Activated T-cell treated with anti-CD3 and anti-CD28 coated beads, Interleukin-2, amount 50 U/mL, for 1 hour (primary cell): Measurements from ENCODE around the gene MYO1E.
"Not testable (repeated sequence)": the region's sequence is repeated elsewhere in the genome, so short reads cannot be mapped to it uniquely, and the experiment has no call there.

Experiments used
- DNase-seq: peaks from one replicate; pipeline ENCODE4 v3.0.0-alpha.2; 2020

MYO1E gene

DNA sequence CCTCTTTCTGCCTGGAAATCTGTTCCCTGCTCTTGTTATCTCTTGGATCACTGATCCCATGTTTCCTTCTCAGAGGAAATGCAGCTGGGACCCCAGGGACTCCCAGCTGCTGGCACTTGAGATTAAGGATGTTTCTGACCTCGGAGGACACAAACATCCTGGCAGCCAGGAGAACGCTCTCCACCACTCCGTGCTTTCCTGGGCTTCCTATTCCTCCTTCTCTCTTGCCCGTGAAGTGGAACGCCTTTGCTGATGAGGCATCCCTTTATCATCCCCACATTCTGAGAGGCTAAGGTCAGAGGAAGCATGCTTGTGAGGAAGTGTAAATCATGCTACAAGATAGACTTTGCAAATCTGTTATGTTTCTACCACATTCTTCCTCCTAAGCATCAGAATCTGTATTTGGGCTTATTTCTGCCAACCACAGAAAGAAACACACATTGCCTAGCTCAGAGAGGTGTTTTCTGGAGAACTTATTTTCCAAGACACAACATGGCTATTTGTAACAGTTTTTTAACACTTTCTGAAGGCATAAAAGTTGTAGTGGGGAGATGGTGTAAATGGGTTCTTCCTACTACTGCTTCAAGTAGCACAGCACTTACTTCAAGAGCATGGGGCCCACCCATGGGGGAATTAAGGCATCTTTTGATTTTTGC, 191.6 kb downstream of the MYO1E start:
- no peak for DNase-seq

DNA sequence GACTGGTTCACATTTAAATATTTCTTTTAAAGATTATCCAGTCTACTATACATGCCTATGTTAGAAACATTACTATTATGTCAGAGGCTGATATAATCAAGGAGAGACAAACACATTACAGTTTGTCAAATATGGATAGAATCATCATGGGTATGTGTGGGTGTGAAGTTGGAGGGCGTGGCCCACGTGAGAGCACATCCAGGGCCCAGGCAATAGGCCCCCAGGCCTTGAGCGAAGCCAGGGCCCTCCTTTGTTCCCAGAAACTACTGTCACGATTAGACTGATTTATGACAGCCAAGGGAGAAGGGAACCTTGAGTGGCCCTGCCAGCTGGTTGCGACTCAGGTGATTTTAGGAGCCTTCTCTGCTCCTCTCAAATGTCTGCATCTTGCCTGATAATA, 193.0 kb downstream of the MYO1E start:
- DNase-seq: no peak

DNA sequence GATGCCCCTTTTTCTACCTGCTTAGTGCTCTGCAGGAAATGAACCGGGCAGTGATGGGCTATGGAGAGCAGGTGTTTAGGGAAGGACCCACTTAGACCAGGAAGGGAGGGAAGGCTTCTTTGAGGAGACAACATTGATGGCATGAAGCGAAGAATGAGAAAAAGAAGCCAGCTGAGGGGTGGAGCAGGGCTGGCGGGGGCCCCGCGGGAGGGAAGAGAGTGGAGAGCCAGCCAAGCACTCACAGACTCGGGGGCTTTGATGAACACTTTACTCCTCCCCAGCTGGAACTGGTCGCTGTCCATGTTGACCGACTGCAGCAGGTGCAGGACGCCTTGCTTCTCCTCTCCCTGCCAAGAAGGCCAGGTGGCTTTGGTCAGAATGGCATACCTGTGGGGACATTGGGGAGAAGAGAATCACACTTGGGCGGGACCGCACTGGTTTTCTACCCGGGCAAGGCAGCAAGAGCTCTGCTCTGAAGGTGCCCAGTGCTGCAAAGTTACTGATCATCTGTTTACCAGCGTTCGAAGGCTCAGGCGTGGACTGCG, 194.4 kb downstream of the MYO1E start:
- no peak for DNase-seq

DNA sequence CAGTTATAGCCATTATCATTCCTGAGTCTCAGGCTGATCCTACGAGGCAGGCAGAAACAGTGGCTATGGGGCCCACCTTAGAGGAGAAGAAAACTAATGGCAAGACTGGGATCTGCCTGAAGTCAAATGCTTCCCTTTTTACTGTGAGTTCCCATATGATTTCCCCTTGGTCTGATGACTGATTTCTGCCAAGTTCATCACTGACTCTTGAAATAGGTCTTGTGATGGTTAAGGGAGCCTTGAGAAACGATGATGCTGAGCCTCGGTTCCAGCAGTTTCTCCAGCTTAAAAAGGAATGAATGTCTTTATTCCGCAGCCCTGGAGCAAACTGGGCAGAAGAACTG, 195.4 kb downstream of the MYO1E start:
- no peak for DNase-seq

DNA sequence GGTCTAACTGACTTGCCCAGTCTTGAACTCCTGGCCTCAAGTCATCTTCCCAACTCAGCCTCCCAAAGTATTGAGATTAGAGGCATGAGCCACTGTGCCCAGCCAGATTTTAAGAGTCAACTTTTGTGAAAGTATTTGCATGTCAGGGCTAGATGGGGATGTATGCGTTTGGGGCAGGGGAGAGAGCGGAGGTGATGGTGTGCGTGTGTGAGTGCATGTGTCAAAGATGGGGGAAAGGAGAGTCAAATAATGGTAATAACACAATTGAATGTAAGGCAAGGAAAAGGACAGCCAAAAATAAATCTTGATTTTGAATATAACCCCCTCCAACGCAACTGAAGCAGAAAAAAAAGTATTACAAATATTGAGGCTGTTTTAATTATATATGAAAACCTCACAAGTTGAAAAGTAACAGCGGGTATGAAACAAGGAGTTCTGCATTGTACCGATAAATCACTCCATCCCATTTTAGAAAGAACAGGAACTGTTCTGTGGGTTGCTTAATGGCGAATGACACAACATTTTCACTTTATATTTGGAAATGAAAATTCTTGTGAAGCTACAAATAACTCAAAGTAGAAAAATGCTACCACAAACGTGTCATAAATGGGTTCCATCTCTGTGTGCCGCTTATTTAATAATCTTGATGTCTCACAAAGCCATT, 195.9 kb downstream of the MYO1E start:
- no peak for DNase-seq

DNA sequence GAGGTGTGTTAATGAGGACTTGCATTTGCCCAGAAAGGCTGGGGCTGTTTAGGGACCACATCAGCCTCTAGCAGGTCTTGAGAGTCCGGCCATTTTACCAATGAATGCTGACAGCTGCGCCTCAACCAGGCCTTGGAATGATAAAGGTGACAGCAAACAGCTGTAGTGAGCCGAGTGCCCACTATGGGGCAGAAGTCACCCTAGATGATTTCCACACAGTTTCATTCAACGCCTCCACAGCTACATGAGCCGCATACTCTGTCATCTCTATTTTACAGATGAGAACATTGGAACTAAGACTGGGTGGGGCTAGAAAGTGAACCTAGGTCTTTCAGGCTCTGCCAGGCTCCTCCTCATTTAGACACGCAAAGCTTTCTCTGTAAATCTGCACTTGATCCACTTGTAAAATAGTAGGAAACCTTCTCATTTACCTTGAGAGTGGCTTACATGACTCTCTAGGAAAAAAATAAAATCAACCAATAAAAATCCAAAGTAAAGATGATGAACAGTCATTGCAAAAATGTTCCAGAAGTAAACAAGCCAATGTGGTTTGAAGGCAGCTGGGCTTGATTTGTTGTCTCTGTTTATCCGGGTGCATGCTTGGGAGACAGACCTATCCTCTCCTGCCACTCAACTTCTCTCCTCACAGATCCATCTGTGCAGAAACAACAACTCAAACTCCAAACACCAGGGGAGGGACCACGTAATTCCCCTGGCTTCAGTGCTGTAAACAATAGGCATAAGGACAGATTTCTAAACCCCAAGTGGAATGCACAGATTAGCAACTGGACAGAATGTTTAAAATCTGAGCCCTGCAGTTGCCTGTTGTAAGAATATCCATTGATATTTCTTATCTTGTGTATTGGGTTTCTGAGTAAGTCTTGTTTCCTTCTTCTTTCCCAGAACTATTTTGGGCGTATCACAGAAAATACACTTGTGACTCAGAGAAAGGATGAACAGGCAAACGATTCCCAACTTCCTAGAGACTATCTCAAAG, 197.5 kb downstream of the MYO1E start:
- peak; percentile 29 for DNase-seq

DNA sequence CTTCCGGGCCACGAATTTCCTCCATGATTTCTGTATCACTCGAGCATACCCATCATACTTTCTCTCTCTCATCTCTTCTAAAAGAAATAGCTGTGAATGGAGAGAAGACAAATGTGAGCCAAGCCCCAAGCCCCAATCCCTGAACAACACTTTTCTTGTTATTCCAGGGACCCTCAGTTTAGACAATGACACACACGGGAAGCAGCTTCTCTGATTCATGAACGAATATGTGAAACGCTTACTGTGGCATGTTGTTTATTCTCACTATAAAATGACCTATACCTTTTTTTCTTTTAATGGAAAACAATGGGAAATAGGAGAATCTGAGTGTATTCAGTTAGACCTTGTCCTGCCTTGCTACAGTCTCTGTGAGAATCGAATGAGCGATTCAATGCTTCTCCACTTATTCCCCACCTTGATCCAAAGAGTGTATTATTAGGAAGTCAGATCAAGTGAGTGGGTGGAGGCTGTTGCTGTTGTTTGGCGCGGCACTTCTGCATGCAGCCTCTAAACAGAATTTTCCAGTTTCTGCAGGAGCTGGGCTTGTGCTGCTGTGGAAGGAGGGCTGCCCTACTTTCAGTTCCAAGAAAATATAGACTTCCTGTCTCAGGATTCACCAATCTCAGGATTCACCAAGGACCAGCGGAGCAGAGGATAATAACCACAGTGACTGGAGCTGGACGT, 198.4 kb downstream of the MYO1E start:
- no peak for DNase-seq

DNA sequence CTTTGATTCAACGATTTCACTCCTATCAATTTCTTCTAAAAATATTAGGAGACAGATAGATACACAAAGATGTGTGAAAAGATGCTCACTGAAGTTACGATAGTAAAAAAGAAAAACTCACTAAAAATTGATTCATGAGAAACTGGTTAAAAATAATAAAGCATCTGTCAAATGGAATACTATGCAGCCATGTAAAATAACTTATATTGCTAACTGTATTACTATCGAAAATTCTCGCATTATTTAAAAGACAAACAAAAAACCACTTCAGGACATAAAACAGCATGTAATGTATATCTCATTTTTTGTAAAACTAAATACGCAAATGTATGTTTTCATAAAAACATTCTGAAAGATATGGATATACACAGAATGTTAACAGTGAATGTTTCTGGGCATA, 199.5 kb downstream of the MYO1E start:
- no peak for DNase-seq

DNA sequence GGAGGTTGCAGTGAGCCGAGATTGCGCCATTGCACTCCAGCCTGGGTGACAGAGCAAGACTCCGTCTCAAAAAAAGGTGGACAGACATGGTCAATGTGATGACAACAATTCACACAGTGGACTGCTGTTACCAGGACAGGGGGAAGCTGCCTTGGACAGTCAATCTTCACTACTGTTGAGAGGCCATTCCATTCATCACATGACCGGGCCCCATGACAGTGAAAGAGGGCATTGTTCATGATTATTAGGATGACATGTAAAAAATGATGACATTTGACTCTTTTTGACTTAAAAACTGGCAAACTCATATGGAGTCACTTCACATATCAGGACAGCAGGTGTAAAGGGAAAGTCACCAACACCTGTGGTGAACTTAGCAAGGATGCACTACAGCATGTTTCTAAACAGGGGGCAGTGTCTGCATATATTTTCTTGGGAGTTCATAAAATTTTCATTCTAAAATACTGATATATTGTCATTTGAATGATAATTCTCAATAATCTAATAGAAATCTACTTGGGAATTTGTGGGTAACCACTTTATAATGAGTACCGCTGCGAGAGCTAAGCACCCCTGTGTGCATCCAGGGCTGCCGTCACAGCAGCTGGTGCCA, 200.3 kb downstream of the MYO1E start:
- no peak for DNase-seq

DNA sequence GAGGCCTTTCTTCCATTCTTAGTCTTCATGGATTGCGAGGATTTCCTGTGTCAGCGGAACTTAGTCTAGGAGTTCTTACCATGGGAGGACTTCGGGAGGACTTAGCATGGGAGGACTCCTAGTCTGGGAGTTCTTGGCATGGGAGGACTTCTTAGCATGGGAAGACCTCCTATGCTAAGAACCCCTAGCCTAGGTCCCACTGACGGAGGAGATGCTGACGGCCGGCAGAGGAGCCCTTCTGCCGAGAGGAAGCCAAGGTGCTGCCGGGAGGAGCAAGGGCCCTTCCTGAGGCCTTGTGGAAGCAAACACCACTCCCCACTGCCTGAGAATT, 201.6 kb downstream of the MYO1E start:
- DNase-seq: no peak

DNA sequence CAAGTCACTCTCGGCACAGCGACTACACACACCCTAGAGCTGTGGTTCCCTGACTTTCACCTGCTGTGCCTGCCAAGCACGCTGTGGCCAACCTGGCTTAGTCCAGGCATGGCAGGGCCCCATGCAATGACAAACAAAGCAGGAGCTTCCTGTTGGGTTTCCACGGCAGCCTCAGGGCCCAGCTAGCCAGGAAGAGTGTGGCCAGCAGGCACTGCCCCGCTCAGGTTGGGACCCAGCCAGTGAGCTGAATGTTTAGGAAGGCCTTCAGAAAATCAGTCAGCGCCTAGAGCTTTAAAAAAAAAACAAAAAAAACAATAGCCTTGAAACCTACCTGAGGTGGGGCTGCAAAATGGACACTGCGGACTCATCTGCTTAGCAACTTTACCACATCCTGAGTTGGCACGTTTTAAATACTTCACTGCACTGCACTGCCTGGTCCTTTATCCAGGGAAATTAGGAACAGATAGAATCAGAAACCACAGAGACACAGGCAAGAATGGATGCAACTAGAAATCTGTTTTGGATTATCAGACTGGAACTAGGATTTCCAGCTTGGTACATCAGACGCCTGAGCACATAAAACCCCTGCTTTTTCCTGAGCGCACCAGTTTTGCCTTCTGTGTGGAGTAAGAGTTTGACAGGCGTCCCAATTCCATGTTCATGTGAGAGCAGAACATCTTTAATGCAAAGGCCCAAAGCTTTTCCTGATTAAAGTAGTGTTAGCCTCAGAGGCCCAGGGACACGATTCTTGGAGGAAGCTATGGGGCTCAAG, 202.2 kb downstream of the MYO1E start:
- no peak for DNase-seq

DNA sequence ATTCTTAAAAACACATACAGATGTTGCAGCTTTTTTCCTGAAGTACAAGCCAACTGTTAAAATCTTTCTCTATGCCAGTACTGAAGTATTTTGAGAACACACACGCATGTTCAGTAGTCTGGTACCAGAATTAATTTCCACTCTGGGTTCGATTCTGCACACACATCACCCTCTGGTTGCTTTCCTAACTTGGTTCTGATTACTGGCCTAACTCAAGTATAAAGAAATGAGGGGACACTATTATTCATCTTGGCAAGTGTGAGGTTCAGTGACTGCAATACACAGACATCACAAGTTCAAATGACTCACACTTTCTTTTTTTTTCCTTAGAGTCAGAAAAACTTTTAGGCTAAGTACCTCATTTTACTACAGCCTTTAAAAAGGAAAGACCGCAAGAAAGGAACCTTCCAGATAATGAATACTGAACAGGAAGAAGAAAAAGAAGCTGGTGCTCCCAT, 203.4 kb downstream of the MYO1E start:
- DNase-seq: no peak

DNA sequence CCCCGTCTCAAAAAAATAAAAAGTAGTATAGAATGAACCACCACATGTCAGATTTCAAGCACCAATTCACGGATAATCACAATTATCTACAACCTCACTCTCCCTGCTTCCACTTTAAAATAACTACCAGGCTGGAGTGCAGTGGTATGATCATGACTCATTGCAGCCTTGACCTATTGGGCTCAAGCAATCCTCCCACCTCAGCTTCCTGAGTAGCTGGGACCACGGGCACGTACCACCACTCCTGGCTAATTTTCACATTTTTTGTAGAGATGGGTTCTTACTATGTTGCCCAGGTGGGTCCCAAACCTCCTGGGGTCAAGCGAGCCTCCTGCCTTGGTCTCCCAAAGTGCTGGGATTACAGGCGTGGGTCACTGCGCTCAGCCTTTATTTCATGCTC, 204.1 kb downstream of the MYO1E start:
- DNase-seq: no peak

DNA sequence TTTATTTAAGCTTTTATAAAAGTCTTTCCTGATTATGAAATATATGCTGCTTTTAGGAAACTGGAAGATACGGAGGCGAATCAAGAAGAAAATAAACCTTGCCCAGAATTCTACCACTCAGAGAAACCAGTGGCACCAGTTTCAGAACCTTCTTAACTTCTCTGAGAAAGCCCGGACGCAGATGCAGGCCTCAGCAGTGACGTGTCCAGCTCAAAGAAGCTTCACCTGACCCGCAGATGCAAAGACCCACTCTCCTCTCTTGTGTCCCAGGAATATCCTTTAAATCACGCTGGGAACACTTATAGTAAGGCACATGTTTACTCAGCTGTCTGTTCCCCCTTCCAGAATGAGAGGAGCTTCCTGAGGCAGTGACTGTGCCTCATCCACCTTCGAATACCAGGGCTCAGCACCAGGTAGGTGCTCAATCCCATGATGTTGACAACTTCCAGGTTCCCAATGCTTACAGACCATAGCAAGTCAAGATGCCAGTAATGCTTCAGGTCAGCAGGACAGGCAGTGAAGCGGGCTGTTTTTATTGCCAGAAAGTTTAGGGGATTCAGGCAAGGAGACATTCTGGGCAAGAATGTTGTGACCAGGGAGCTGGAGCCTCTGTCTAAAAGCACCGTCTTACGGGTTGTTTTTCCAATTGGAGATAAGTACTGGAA, 205.9 kb downstream of the MYO1E start:
- no peak for DNase-seq

DNA sequence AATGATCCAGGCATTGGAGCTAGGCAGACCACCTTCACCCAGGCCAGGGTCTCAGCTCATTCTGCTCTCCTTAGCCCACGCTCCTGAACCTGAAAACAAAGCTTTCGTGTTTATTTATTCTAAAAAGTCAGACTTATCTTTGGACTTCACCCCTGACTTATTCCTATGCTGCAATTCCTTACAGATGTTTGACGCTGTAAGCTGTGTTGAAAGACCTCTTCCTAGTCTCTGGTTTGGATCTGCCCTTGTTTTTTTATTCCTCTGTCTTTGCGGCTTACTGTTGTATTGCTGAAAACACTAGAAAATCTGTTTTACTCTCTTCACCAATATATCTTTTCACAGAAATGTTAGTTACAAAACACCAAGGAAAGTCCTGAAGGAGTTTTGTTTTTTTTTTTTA, 206.5 kb downstream of the MYO1E start:
- no peak for DNase-seq

DNA sequence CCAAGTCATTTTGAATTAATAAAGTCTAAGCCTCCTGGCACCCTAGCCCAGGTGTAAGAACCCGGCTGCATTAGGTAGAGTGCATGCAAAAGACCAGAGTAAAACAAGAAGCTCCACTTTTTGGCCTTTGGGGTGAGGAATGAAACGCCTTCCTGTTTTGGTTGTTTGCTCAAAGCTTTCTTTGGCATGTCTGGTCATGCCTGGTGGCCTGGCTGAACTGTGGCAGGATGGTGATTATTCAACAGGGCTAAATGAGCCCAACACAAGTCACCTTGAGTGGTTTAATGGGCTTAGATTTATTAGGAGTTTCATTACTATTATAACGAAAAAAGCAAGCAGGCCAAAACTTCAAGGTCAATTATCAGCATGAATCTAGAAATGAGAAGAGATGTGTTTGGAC, 206.9 kb downstream of the MYO1E start:
- no peak for DNase-seq

DNA sequence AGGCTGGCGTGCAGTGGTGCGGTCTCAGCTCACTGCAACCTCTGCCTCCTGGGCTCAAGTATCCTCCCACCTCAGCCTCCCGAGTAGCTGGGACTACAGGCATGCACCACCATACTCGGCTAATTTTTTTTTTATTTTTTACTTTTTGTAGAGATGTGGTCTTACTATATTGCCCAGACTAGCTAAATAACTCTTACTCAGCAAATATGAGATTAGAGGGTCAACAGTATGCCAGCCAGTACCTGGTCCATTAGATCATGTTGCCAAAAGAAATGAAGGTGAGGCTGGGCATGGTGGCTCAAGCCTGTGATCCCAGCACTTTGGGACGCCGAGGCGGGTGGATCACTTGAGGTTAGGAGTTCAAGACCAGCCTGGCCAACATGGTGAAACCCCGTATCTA, 210.6 kb downstream of the MYO1E start:
- not testable (repeated sequence) for DNase-seq

DNA sequence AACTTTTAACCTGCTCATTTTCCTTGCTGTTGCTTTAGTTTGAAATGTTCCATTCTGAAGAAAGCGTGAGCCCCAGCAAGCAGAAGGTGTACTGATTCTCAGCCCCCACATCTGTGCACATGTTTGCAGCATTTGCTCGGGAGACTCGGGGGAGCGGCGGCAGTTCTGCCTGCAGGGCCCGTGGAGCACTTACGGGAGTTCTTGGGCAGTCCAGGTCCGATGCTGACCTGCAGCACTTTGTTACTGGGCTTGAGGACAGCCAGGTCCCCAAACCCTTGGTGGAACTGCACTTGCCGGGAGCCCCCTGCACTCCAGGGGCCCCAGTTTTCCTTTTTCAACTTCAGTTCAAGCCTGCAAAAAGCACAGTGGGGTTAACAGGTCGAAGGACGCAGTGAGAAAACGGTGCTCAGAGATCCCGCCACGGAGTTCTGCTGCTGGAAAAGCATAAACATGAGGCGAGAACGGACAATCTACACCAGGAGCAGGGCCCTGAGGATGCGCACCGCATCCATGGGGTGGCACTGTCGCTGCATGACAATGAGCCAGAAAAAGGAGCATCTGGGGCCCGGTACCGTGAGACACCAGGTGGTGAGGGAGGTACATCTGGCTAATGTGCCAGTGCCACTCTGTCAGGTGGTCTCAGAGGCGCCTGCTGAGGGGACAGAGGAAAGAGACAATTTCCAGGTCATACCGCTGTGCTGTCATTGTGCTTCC, 211.6 kb downstream of the MYO1E start:
- peak; percentile 27 for DNase-seq

DNA sequence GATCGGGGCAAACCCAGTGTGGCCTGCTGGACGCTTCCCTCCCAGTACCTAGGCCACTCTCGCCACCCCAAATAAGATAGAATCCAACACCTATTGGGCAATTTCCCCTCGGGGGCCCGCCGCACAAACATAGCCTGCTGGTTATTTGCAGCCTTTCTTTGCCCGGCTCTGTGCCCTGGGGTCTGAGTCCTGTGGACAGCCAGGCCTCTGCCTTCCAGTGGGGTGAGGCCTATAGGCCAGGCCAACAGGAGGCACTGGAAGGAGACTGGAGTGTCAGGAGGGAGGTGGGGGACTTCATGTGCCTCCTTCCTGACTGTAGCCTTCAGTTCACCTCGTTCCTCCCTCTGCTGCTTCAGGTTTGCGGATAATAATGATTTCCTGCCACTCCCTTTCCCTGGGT, 213.5 kb downstream of the MYO1E start:
- DNase-seq: no peak

DNA sequence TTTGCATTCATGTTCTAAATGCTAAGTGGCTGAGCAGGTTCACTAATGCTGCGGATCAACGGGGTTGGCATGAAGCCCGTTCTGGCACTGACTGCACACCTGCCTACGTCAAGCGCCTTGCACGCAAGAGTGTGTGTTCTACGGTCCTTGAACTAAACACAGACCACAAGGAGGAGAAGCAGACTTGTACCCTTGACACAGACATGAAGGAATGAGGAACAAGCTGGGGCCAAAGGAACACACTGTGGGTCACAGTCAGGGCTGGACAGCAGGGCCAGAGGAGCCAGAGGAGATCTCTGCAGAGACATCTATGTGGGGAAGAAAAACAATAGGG, 214.0 kb downstream of the MYO1E start:
- DNase-seq: no peak
